ENCODE results near the gene IDH3A. TPM values are rescaled to one million over a fixed set of nuclear protein-coding genes. Genes with fewer than 3 reads are reported as not detected.

The IDH3A gene
- total RNA-seq, 1 donor from 2014 or later = 60.2 TPM

DNA sequence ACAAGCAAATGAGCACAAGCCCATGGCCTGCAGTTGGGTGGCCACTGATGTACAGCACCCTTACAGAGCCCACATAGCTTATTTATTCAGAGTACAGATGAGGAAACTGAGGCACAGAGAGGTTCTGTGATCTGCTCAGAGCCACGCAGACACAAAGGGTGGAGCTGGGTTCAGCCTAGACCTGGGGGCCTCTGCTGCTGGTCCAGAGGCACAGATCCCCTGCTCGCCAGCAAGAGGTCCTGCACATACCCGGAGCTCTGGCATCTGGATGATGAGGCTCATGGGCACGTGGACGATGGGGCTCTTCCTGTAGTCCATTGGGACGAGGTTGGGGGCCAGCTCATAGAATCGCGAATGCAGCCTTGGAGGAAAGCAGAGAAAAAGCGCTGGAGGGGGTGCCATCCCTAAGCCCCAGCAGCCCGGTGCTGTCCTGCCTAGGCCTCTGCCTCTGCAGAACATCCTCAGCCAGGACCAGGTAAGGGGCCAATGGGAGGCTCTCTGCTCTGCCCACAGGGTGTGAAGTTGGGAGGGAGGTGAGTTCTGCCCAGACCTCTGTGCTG, 38.2 kb upstream of the IDH3A start:
- DNase-seq (ENCODE audit: extremely low spot score in 2 of 2) = no peak
- no peaks in the 10 kb centered on the region for H3K27me3 ChIP-seq
- no peaks in the 10 kb centered on the region for H3K36me3 ChIP-seq
- intact Hi-C loops (cut with DNase I) = loop anchor here (5.0 kb wide), 2 partner anchors 86 to 131 kb away; no protein-coding TSS in a partner anchor
- H3K27ac ChIP-seq = no peak overlapping the region
- H3K9me3 ChIP-seq = no peaks in the 10 kb centered on the region
- TF ChIP-seq POLR2AphosphoS5 (IDR thresholded peaks at IDR 0.05; ENCODE audit: insufficient read depth in 1 of 2, low read depth in 1 of 2) = no peak
- TF ChIP-seq POLR2A (IDR thresholded peaks at IDR 0.05) = no peak
- TF ChIP-seq, protein P1, sequence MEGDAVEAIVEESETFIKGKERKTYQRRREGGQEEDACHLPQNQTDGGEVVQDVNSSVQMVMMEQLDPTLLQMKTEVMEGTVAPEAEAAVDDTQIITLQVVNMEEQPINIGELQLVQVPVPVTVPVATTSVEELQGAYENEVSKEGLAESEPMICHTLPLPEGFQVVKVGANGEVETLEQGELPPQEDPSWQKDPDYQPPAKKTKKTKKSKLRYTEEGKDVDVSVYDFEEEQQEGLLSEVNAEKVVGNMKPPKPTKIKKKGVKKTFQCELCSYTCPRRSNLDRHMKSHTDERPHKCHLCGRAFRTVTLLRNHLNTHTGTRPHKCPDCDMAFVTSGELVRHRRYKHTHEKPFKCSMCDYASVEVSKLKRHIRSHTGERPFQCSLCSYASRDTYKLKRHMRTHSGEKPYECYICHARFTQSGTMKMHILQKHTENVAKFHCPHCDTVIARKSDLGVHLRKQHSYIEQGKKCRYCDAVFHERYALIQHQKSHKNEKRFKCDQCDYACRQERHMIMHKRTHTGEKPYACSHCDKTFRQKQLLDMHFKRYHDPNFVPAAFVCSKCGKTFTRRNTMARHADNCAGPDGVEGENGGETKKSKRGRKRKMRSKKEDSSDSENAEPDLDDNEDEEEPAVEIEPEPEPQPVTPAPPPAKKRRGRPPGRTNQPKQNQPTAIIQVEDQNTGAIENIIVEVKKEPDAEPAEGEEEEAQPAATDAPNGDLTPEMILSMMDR (IDR thresholded peaks at IDR 0.05) = no peak
- no peak overlapping the region for H3K4me3 ChIP-seq
- no peaks in the 10 kb centered on the region for H3K4me1 ChIP-seq

DNA sequence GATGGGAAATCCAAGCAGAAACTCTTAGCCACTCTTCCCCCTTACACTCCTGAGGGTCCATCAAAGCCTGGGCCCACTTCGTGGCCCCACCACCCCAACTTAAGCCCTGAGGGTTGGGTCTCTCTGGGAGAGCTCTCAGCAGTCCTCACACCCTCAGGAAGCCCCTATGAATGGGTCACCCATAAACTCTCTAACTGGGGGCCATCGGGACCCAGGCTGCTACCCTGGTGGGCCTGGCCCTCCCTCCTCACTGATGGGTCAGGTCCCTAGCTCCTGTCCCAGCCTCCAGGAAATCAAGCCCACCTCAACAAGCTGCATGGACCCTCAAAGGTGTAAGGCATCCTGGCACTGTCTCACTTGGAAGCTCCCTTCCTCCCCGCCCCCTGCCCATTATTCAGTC, 37.4 kb upstream of the IDH3A start:
- no peak for DNase-seq (ENCODE audit: extremely low spot score in 2 of 2)
- Histone ChIP-seq H3K4me1 (no peaks in the 10 kb centered on the region), H3K27ac (no peak overlapping the region), H3K36me3 (no peaks in the 10 kb centered on the region), H3K9me3 (no peaks in the 10 kb centered on the region), H3K27me3 (no peaks in the 10 kb centered on the region), H3K4me3 (no peak overlapping the region)
- intact Hi-C loops (cut with DNase I) = loop anchor here (5.0 kb wide), 2 partner anchors 86 to 131 kb away; no protein-coding TSS in a partner anchor
- TF ChIP-seq, protein P1 (IDR thresholded peaks at IDR 0.05) = no peak

DNA sequence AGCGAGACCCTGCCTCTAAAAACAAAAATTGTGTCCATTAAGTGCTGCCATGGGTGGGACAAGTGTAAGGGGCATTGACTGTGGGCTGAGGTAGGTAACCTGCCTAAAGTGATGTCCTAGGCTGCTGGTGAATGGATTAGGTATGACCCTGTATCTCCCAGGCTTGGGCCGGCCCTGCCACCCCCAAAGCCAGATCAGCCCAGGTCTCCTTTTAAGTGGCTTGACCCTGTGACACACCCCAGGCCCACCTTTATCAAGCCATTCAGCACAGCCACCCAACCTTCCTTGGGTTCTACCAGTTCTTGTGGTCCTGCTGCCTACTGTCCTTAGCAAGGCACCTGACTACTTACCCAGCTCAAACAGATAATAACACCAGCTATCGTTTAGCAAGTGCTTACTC, 36.6 kb upstream of the IDH3A start:
- Histone ChIP-seq H3K4me1 (no peaks in the 10 kb centered on the region), H3K27me3 (no peaks in the 10 kb centered on the region), H3K9me3 (no peaks in the 10 kb centered on the region), H3K4me3 (no peak overlapping the region), H3K27ac (no peak overlapping the region), H3K36me3 (no peaks in the 10 kb centered on the region)
- intact Hi-C loops (cut with DNase I) = loop anchor here (5.0 kb wide), 2 partner anchors 85 to 130 kb away; no protein-coding TSS in a partner anchor
- TF ChIP-seq, protein P1 (IDR thresholded peaks at IDR 0.05) = no peak
- TF ChIP-seq POLR2AphosphoS5 (IDR thresholded peaks at IDR 0.05; ENCODE audit: insufficient read depth in 1 of 2, low read depth in 1 of 2) = no peak
- no peak for TF ChIP-seq POLR2A (IDR thresholded peaks at IDR 0.05)
- no peak for DNase-seq (ENCODE audit: extremely low spot score in 2 of 2)

DNA sequence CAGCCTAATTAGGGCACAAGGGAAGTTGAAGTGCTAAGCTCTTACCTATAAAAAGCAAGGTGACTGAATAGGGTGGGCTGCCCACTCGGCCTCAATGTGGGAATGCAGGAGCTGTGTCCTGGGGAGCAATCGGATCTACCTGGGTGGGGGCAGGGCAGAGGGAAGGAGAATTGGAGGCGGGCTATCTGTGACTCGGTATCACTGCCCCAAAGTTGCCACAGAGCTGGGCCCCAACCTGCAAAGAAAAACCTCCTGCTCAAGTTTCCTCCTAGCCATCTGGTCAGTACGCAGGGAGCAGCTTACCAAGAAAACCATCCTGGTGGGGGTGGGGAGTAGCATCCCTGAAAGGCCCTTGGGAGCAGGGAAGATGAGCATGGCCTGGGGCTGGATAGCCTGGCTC, 28.6 kb upstream of the IDH3A start:
- intact Hi-C loops (cut with DNase I) = no loop called here
- H3K27ac ChIP-seq = no peak overlapping the region
- no peaks in the 10 kb centered on the region for H3K27me3 ChIP-seq
- H3K36me3 ChIP-seq = no peaks in the 10 kb centered on the region
- no peaks in the 10 kb centered on the region for H3K9me3 ChIP-seq
- H3K4me3 ChIP-seq = no peak overlapping the region
- no peaks in the 10 kb centered on the region for H3K4me1 ChIP-seq
- no peak for DNase-seq (ENCODE audit: extremely low spot score in 2 of 2)
- TF ChIP-seq, protein P1 (IDR thresholded peaks at IDR 0.05) = no peak
- no peak for TF ChIP-seq POLR2A (IDR thresholded peaks at IDR 0.05)
- no peak for TF ChIP-seq POLR2AphosphoS5 (IDR thresholded peaks at IDR 0.05; ENCODE audit: insufficient read depth in 1 of 2, low read depth in 1 of 2)

DNA sequence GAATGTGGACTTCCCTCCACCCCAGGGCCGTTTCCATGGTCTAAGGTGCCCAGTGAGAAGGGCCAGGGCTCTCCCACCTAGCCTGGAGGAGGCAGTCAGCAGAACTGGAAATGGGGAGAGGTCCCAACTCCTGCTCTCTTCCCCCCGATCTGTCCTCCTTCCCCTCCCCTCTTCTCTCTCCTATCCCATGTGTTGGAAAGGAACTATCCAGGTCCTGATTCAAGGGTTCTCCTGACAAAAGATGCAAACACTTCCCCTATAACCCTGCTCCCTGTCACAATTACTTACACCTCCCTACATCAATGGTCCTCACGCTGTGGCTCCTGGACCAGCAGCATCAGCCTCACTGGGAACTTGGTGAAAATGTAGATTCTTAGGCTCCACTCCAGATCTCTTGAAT, 23.9 kb upstream of the IDH3A start:
- no peak for DNase-seq (ENCODE audit: extremely low spot score in 2 of 2)
- intact Hi-C loops (cut with DNase I) = no loop called here
- Histone ChIP-seq H3K9me3 (no peaks in the 10 kb centered on the region), H3K27me3 (no peaks in the 10 kb centered on the region), H3K36me3 (no peaks in the 10 kb centered on the region), H3K4me1 (no peaks in the 10 kb centered on the region), H3K27ac (no peak overlapping the region), H3K4me3 (no peak overlapping the region)
- TF ChIP-seq POLR2A (IDR thresholded peaks at IDR 0.05) (no peak), POLR2AphosphoS5 (IDR thresholded peaks at IDR 0.05; ENCODE audit: insufficient read depth in 1 of 2, low read depth in 1 of 2) (no peak)
- TF ChIP-seq, protein P1 (IDR thresholded peaks at IDR 0.05) = no peak
